B cell (primary cell): Measurements from ENCODE around the gene MTHFSD. TPM values are rescaled to one million over a fixed set of nuclear protein-coding genes. Genes with fewer than 3 reads are reported as not detected.

Experiments used
- ATAC-seq: fragments of 200-7000 bp; cut with Tn5 transposase; one replicate; pipeline ENCODE4 v1.10.0; 2021; ENCODE audit warnings: low read depth, mild to moderate bottlenecking, moderate number of reproducible peaks, moderate library complexity
- CTCF ChIA-PET: fragments of 350-600 bp; sonication (Branson Sonifier 250); formaldehyde crosslinking; loops from one replicate; lab custom pipeline; 2021; ENCODE audit warnings: antibody characterized with exemption, inconsistent platforms; lab: Charles Lee
- POLR2A ChIA-PET: fragments of 350-600 bp; sonication (Branson Sonifier 250); formaldehyde crosslinking; loops from one replicate; lab custom pipeline; 2021; ENCODE audit warnings: antibody characterized with exemption; lab: Charles Lee
- DNase-seq: peaks from one replicate; pipeline ENCODE4 v3.0.0; 2013
- H2AFZ ChIP-seq: 2 replicates; pipeline ENCODE4 v1.6.1; 2012; ENCODE audit warnings: mild to moderate bottlenecking, low read depth, low read length; ENCODE audit not compliant: insufficient read depth, poor library complexity, severe bottlenecking
- H3K27ac ChIP-seq, 2 donors: 1 replicate in 1 of 2; 2 replicates in 1 of 2; pipeline ENCODE4 v1.5.1; 2012 to 2013; ENCODE audit warnings: low read length in 2 of 2, mild to moderate bottlenecking in 2 of 2, moderate library complexity in 1 of 2
- H3K27me3 ChIP-seq, 4 experiments: fragments of 200-600 bp in 1 of 4; sonication (generic) in 1 of 4; replicated peaks in 1 of 4; 1 replicate in 2 of 4; 2 replicates in 2 of 4; pipeline versions ENCODE4 v1.6.1 to v1.7.0; 2013 to 2016; ENCODE audit warnings: low read length in 3 of 4, mild to moderate bottlenecking in 2 of 4, mixed read lengths in 1 of 4, moderate library complexity in 1 of 4; ENCODE audit not compliant: insufficient read depth in 4 of 4, control insufficient read depth in 3 of 4; ENCODE audit errors: control extremely low read depth in 1 of 4
- H3K36me3 ChIP-seq, 2 experiments: replicated peaks in 1 of 2; 1 replicate in 1 of 2; 2 replicates in 1 of 2; pipeline versions ENCODE4 v1.6.1 to v1.7.1; 2013; ENCODE audit warnings: low read length in 1 of 2; ENCODE audit not compliant: insufficient read depth in 2 of 2, control insufficient read depth in 1 of 2; ENCODE audit errors: control extremely low read depth in 1 of 2, extremely low read depth in 1 of 2
- H3K4me1 ChIP-seq, 2 donors: fragments of 200-600 bp in 1 of 2; sonication (generic) in 1 of 2; 1 replicate in 1 of 2; 2 replicates in 1 of 2; pipeline versions ENCODE4 v1.5.1 to v1.6.1; 2013 to 2017; ENCODE audit warnings: low read length in 2 of 2; ENCODE audit not compliant: control insufficient read depth in 2 of 2, insufficient read depth in 2 of 2
- H3K4me2 ChIP-seq: replicated peaks from 2 replicates; pipeline ENCODE3; 2012; ENCODE audit warnings: mild to moderate bottlenecking, low read depth, low read length; ENCODE audit not compliant: poor library complexity, severe bottlenecking
- H3K4me3 ChIP-seq, 5 experiments: fragments of 200-600 bp in 1 of 5; sonication (generic) in 1 of 5; 1 replicate in 3 of 5; 2 replicates in 2 of 5; pipeline versions ENCODE4 v1.5.1 to v1.7.0; 2011 to 2016; ENCODE audit warnings: low read length in 4 of 5, mild to moderate bottlenecking in 4 of 5, low read depth in 2 of 5, control low read depth in 1 of 5, moderate library complexity in 1 of 5; ENCODE audit not compliant: insufficient read depth in 1 of 5; ENCODE audit errors: control extremely low read depth in 1 of 5, extremely low read depth in 1 of 5
- H3K79me2 ChIP-seq: fragments of 200-600 bp; sonication (generic); one replicate; pipeline ENCODE4 v1.6.0; 2016; ENCODE audit warnings: low read length; ENCODE audit not compliant: control insufficient read depth, insufficient read depth
- H3K9ac ChIP-seq: fragments of 200-600 bp; sonication (generic); 2 replicates; pipeline ENCODE4 v1.6.1; 2017; ENCODE audit warnings: mild to moderate bottlenecking, low read length, moderate library complexity
- H3K9me3 ChIP-seq, 3 donors: one replicate each; pipeline versions ENCODE4 v1.6.1 to v1.7.1; 2013; ENCODE audit warnings: low read length in 2 of 3; ENCODE audit not compliant: control insufficient read depth in 2 of 3, insufficient read depth in 1 of 3; ENCODE audit errors: control extremely low read depth in 1 of 3
- H4K20me1 ChIP-seq: 2 replicates; pipeline ENCODE4 v1.6.0; 2012; ENCODE audit warnings: mild to moderate bottlenecking, low read length; ENCODE audit not compliant: insufficient read depth, control insufficient read depth, poor library complexity, severe bottlenecking
- H3K27ac Mint-ChIP-seq: one replicate; pipeline ENCODE4 v1.8.0; 2021; ENCODE audit warnings: mixed read lengths
- H3K27me3 Mint-ChIP-seq: one replicate; pipeline ENCODE4 v1.8.0; 2021; ENCODE audit warnings: mixed read lengths
- H3K4me1 Mint-ChIP-seq: one replicate; pipeline ENCODE4 v1.8.0; 2021; ENCODE audit warnings: mixed read lengths
- H3K4me3 Mint-ChIP-seq: one replicate; pipeline ENCODE4 v1.8.0; 2021; ENCODE audit warnings: mixed read lengths
- H3K9me3 Mint-ChIP-seq: one replicate; pipeline ENCODE4 v1.8.0; 2022; ENCODE audit warnings: mixed read lengths; ENCODE audit not compliant: insufficient read depth
- CTCF ChIP-seq: fragments of 200-600 bp; IDR thresholded peaks from one replicate; pipeline ENCODE4 v1.8.0; 2022; ENCODE audit warnings: antibody characterized with exemption, mild to moderate bottlenecking
- EZH2 ChIP-seq: IDR thresholded peaks from 2 replicates; pipeline ENCODE4 v1.6.1; 2012; ENCODE audit warnings: borderline replicate concordance, low read depth, mild to moderate bottlenecking, moderate library complexity, low read length; ENCODE audit not compliant: insufficient read depth, poor library complexity, severe bottlenecking
- WGBS: methylation state at CpG from one replicate; pipeline ENCODE4 v1.1.5; 2013; ENCODE audit warnings: missing lambda C conversion rate; ENCODE audit not compliant: insufficient coverage; 5-methylcytosine and 5-hydroxymethylcytosine counted together
- intact Hi-C: fragments of 100-400 bp; cut with micrococcal nuclease; formaldehyde crosslinking; loops from one replicate; pipeline ENCODE4 v1.10.0; 2022
- polyA plus RNA-seq: library from polyadenylated mRNA; depleted of rRNA; stranded (reverse); fragments of >200 nt; gene quantifications from 2 replicates; pipeline ENCODE4 v1.2.3, GENCODE V29; 2012
- total RNA-seq, 2 donors: library from RNA; stranded (reverse); fragments of 120-200 nt in 1 of 2; gene quantifications; 1 replicate in 1 of 2; 2 replicates in 1 of 2; pipeline versions ENCODE4 v1.2.3 to v1.2.4, GENCODE V29; 2013 to 2022

The MTHFSD gene
- total and polyA plus RNA-seq, 2 donors (not counting 1 experiment from before 2014, with no cell fraction given): 21.5 to 42.0 TPM

GRCh38 chr16:86546638-86547013 lies 8.4 kb downstream of the MTHFSD start:
- CTCF ChIA-PET: no interaction called here
- H3K36me3 ChIP-seq: peaks cover 0 to 64% of the 10 kb centered on the region in 2 experiments

More at GRCh38 chr16:86546638-86547013, 8.4 kb downstream of the MTHFSD start:
- H3K27ac Mint-ChIP-seq: no peak overlapping the region
- Histone ChIP-seq H3K4me1 (no peaks in the 10 kb centered on the region), H3K27ac (no peak overlapping the region), H3K9ac (no peak overlapping the region), H3K27me3 (no peaks in the 10 kb centered on the region), H2AFZ (no peak overlapping the region), H3K4me3 (no peak overlapping the region), H3K9me3 (no peaks in the 10 kb centered on the region), H4K20me1 (no peaks in the 10 kb centered on the region), H3K4me2 (no peak overlapping the region), H3K79me2 (peaks cover 8% of the 10 kb centered on the region)
- TF ChIP-seq EZH2 (no peak), CTCF (no peak)
- ATAC-seq (no peak), DNase-seq (no peak)
- H3K4me3 Mint-ChIP-seq: no peak overlapping the region
- no peaks in the 10 kb centered on the region for H3K9me3 Mint-ChIP-seq
- no peaks in the 10 kb centered on the region for H3K4me1 Mint-ChIP-seq
- H3K27me3 Mint-ChIP-seq: no peaks in the 10 kb centered on the region
- intact Hi-C loops: no loop called here
- WGBS: 98% methylated on average over 8 of the region's 8 CpGs
- POLR2A ChIA-PET: no interaction called here
